Suppressor macrophage (primary cell): ENCODE measurements around the gene PI16.
A peak's percentile ranks its signal among the peaks of the same experiment; 100 is the strongest.

Experiments
- DNase-seq, 4 experiments: peaks; one replicate each; pipeline ENCODE4 v3.0.0-alpha.2; 2020 to 2022

PI16 gene

DNA sequence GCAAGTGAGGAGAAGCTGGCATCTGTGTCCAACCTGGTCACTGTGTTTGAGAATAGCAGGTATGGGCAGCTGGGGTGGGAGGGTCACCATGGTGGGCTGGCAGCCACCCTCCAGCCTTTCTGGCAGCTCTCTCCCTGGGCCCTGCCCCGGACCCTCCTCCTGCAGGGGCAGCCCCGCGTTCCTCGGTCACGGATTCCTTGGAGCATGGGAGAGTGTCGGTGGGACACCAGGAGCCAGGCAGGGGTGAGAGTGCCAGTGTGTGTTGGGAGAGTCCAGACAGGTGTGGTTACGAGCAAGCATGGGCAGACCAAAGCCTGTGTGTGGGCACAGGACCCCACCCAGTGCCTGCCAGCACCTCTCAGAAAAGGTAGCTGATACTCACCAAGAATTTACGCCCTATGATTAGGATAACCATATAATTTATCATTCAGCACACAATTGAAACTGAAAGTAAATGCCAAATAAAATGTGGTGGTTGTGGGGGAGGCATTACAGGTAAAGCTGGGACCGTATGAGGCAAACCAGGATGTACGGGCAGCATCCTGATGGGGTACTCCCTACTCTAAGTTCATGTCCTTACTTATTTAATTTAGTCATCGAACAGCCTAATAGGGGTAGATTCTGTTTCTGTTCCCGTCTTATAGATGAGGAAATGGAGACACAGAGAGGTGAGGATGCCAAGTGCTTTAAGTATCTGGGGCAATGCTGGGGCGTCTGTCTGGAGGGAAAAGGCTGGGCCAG, 51.5 kb downstream of the PI16 start:
- DNase-seq, result peak in 1 of 4 experiments; percentile 19

DNA sequence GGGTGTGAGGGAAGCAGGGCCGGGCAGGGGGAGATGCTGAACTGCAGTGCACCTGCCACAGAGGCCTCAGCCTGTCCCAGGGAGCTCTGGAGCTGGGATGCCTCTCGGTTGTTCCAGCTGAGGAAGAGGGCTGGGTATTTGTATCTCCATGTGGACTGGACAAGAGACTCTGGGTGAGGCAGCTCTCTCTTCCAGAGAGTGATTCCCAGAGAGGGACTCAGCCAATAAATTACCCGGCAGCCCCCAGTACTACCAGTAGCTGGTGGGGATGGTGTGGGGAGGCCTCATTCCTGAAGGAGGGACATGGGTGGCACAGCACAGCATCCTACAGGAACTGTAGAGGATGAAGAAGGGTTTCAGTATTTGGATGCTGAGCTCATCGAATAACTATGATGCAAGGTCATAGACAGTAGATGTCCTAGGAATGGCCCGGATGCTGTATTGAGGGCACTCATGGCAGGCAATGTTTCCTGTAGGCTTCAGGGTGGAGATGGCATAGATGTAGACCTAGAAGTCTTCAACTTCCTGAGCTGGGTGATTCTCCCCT, 52.3 kb downstream of the PI16 start:
- DNase-seq, result peak; percentile 22 to 51 (median 44)

DNA sequence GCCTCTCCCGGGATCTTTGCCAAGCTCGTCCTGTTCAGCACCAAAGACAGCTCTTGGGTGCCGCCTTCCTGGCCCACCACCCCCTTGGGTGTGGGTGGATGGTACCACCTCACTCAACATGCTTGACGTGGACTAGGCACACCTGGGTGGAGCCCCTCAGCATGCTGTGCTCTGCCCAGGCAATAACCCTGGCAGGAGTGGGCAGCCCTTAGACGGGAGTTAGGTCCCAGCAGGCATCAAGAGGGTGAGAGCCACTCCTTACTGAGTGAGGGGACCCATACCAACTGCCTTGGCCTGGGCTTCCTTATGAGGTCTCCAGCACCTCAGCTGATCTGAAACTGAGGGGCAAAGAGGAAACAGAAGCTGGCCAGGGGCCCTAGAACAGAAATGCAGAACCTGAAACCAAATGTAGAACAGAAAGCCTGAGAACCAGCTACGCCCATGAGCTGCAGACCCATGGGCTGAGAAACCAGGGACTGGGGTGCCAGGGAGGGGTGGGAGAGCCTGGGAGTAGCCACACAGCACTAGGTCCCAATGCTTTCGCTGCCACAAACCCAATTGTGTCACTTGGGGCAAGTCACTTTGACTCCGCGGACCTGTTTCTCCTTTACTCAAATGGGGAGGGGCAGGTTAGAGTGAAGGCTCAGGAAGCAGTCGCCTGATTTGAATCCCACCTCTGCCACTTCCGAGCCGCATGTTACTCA, 53.0 kb downstream of the PI16 start:
- DNase-seq, result peak; percentile 76 to 90 (median 86)

DNA sequence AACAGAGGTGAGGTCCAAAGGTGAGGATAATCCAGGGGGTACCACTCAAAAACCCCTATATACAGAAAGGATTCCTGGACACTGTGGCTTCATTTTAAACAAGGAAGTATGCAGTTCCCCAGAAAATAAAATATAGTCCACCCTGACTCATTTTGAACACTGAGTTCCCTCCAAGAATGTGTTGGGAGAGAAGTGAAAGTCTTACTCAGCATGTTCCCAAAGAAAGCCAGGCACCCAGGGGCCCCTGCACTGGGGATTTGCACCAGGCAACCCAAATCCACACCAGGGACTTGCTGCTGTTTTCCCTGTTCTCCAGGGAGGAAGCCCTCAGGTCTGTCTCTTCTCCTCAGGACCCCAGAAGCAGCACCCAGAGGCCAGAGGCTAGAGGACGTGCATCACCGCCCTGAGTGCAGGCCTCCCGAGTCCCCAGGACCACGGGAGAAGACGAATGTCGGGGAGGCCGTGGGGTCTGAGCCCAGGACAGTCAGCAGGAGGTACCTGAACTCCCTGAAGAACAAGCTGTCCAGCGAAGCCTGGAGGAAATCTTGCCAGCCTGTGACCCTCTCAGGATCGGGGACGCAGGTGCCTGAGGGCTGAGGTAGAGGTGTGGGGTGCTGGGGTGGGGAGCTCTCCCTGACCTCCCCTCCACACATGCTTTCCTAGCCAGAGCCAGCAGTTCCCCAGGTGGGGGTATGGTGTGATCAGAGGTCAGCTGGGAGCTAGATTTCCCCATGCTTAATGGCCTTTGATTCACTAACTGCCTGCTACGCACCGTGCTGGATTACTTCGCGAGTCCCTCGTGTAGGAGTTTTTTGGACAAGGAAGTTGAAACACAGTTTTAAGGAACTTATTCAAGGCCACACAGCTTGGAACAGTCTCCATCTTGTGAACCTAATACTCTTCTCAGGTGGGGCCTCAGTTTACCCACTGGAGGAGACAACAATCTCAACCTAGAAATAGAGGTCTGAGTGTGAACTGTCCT, 54.2 kb downstream of the PI16 start:
- peak; percentile 66 to 82 (median 76) for DNase-seq

DNA sequence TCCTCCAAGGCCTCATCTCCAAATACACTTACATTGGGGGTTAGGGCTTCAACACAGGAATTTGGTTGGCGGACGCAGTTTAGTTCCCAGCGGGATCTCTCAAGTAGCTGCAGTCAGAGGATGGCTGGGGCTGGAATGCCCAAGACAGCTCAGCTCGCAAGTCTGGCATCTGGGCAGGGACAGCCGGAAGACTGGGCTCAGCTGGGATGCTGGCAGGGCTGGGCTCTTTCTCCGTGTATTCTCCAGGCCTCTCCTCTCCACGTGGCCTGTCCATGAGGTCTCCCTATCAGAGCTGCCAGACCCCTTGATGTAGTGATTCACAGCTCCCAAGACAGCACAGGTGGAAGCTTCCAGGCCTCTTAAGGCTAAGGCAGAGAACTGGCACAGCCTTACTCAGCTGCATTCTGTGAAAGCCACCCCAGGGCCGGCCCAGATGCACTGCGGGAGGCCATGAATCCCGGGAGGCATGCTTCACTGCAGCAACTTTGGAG, 55.9 kb downstream of the PI16 start:
- DNase-seq, result no peak

DNA sequence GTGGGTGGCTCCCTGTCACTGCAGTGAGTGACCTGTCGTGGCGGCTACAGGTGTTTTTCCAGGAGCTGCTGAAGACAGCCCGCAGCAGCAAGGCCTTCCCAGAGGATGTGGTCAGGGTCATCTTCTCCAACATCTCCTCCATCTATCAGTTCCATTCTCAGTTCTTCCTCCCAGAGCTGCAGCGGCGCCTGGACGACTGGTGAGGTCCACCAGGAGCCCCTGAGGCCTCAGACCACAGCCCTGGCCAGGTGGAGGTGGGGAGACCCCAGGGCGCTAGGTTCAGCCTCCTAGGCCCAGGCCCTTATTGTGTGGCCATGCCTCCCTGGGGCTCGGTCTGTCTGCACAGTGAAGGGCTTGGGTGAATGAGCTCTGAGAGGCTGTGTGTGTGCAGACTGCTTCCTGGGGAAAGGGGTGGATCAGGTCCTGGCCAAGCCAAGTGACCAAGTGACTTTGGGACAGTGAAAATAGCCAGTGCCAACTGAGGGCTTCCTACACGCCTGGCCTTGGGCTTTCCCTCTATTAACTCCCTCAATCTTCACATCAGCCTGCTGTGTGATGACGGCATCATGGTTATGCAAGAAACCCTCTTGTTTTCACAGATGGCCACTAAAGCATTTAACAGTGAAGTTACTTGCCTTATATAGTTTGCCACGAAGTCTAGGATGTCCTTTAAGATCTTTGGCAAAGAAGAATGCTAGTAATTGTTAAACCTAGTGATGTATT, 57.3 kb downstream of the PI16 start:
- DNase-seq, result peak; percentile 36 to 65 (median 50)

DNA sequence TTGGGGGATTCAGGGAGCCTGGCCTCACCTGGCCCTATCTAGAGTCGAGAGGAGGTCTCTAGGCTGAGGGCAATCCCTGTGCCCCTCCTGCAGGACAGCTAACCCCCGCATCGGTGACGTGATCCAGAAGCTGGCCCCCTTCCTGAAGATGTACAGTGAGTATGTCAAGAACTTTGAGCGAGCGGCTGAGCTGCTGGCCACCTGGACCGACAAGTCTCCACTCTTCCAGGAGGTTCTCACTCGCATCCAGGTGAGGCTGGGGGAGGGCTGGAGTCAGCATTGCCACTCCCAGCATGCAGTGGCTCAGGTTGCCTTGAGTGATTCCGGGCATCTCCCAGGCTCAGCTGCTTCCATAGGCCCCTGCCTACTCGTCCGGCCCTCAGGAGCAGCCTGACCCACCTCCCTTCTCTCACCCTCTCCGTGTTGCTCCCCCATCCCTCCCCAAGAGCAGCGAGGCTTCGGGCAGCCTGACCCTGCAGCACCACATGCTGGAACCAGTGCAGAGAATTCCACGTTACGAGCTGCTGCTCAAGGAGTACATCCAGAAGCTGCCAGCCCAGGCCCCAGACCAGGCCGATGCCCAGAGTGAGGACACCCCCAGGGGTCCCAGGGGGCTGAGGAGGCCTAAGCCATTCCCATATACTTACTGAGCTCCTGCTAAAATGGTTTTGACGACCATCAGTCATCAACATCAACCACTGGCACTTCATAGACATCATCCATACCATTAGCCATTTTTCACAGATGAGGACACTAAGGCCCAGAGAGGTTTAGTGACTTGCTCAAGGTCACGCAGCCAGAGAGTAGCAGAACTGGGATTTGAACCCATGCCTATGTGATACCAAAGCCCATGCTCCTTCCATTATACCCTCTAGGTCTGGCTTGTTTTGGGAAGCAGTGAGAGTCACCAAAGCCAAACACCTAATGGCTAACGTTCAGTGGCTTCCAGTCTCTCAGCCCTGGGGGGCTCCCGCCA, 59.3 kb downstream of the PI16 start:
- no peak for DNase-seq
